ENCODE results near the gene ZNF780B.
A peak's percentile ranks its signal among the peaks of the same experiment; 100 is the strongest.
"Not testable (repeated sequence)": the region's sequence is repeated elsewhere in the genome, so short reads cannot be mapped to it uniquely, and the experiment has no call there.

ZNF780B gene

GRCh38 chr19:40038047-40038446 lies 18.0 kb downstream of the ZNF780B start:
- not testable (repeated sequence) for DNase-seq (ENCODE audit: low spot score)

- DNase-seq (ENCODE audit: low spot score), result no peak
These were observed 20.0 kb downstream of the ZNF780B start for GRCh38 chr19:40035996-40036395.

DNA sequence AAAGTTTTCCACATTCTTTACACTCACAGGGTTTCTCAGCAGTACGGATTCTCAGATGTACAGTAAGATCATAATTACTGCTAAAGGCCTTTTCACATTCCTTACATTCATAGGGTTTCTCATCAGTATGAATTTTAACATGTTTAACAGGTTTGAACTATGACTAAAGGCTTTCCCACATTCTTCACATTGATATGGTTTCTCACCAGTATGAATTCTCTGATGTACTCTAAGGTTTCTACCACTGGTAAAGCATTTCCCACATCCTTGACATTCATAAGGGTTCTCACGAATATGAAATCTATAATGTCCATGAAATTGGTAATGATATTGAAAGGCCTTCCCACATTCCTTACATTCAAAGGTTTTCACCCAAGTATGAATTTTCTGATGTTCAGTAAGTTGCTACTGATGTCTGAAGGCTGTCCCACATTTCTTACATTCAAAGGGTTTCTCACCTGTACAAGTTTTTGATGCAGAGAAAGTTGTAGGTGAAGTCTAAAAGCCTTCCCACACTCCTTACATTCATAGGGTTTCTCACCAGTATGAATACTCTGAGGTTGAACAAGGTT lies 22.0 kb downstream of the ZNF780B start:
- DNase-seq (ENCODE audit: low spot score), result no peak

- no peak for DNase-seq (ENCODE audit: low spot score)
These were observed 29.4 kb downstream of the ZNF780B start for GRCh38 chr19:40026597-40026970.

DNA sequence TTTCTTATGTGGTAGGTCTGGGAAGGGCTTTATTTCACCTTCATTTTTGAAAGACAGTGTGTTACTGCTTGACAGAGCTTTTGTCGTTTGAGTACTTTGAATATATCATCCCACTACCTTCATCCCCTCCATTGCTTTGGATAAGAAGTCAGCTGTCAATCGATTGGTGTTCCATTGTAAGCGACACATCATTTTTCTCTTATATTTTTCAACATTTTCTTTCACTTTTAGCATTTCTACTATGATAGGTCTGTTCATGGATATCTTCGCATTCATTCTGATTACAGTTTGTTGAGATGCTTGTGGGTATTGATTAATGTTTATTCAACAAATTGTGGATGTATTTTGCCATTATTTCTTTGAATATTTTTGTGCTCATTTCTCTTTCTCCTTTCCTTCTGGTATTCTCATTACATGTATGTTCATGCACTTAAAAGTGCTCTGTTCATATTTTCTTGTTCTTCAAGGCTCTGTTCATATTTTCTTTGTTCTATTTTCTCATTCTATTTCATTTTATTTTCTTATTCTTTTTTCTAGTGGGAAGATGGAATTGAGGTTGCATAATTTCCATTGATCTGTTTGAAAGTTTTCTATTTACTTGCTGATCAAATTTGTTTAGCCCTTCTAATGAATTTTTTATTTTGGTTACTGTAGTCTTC lies 30.0 kb downstream of the ZNF780B start:
- no peak for DNase-seq (ENCODE audit: low spot score)

GRCh38 chr19:40023969-40024368 lies 32.1 kb downstream of the ZNF780B start:
- no peak for DNase-seq (ENCODE audit: low spot score)

DNA sequence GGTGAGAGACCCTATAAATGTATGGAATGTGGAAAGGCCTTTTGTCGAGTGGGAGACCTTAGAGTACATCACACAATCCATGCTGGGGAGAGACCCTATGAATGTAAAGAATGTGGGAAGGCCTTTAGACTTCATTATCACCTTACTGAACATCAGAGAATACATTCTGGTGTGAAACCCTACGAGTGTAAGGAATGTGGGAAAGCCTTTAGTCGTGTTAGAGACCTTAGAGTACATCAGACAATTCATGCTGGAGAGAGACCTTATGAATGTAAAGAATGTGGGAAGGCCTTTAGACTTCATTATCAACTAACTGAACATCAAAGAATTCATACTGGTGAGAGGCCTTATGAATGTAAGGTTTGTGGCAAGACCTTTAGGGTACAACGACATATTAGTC lies 42.0 kb downstream of the ZNF780B start:
- no peak for DNase-seq (ENCODE audit: low spot score)

DNA sequence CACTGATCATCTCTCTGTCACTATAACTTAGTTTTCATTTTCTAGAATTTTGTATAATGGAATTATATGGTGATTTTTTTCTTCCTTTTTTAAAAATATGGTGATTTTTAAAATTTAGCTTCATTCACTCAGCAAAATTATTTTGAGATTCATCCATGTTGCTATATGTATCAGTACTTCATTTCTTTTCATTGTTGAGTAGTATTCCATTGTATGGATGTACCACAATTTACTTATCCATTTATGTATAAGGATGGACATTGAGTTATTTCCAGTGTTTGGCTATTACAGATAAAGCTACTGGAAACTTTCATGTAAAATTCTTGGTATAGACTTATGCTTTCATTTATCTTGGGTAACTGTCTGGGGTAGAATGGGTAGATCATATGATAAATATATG lies 46.4 kb downstream of the ZNF780B start:
- no peak for DNase-seq (ENCODE audit: low spot score)

DNA sequence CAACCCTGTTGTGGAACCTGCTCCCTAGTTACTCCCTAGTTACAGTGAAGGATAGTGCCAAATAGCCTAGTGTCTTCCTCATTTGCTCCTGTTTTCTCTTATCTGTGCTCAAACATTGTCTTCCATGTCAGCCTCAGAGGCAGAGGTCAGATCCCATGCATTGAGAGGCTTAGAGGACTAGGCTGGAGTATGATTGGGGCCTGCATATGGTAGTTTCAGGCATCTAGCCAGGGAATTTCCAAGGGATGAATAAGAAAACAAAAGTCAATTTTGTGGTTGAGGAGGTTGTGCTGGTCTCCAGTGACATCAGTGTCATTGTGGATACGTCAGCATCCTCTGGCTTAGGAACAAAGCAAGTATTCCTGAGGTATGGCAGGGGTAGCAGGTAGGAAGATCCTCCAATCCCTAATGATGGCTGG lies 49.7 kb downstream of the ZNF780B start:
- DNase-seq (ENCODE audit: low spot score), result no peak

DNA sequence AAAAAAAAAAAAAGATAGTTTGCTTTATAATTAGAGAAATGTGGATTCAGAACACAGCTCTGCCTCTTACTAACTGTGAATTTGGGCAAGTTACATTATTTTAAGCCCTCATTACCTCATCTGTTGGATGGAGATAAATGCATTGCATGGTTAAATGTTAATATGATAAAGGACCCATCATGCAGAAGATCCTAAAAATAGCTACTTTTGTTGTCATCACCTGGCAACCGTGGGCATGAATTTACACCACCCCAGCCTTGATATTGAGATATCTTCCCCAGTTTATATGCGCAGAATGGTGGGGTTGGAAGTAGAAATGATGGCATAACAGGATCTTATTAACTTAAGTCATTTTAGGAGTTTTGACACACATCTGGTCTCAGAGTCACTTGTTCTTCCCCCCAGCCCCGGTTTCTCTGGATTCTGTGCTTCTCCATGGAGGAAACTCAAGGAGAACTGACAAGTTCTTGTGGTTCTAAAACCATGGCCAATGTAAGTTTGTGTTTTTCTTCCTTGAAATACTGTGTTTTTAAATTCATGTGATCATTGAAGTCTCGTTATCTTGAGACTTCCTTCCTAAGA lies 50.2 kb downstream of the ZNF780B start:
- no peak for DNase-seq (ENCODE audit: low spot score)

DNA sequence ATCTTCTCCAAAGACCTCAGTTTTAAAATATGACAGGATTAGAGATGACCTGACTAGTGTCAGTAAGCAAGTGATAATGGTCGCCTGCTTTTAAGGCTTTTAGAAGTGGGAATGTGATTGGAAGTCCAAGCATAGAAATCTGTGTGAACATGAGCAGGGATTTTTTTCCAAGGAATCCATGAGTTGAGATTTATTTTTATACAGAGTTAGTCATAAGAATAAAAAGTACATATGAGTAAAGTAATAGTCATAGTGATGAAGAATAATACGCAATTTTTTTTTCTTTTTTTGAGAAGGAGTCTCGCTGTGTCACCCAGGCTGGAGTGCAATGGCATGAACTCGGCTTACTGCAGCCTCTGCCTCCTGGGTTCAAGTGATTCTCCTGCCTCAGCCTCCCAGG lies 57.5 kb downstream of the ZNF780B start:
- no peak for DNase-seq (ENCODE audit: low spot score)

- DNase-seq (ENCODE audit: low spot score), result peak; percentile 6
These were observed 58.3 kb downstream of the ZNF780B start for GRCh38 chr19:39997638-39998216.

DNA sequence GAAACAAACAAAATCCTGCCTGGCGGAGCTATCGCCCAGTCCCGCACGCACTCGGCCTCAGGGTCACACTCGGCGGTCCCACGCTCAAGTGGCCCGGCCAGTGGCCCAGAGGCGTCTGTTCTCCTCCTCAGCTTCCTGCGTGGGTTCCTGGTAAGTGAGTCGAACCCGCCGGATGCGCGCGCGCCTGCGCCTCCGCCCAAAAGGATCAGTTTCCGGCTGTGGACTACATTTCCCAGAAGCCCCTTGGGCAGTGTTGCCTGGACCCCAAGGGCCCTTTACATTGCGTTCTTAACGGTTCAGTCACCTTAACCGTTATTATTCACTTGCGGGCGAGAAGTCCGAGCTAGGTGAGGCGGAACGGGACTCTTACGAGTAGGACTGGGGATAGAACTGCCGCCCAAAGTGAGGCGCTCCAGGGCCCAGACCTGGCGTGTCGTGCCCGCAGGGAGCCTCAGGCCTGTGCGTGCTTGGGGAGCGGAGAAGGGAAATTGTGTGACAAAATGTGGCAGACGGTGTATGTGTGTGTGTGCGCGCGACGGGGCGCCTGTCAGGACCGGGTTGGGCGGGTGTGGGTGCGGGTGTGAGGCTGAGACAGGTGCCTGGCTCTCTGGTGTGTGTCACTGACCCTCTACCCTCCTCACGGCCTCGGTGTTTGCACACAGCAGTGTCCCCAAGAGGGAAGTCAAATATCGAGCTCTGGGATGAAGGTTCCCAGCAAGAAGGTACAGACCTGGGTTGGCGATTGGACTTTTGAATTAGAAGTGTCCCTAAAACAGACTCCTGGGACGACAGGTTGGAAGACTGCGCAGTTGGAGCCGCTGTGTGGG lies 59.0 kb downstream of the ZNF780B start, which contains the start of gene ZNF546:
ZNF546 (plus strand) TSS at position 250 of the 827 bp plus-strand sequence. CDS start 1,267 bp downstream, outside the sequence.
- DNase-seq (ENCODE audit: low spot score), result peak; percentile 94

DNA sequence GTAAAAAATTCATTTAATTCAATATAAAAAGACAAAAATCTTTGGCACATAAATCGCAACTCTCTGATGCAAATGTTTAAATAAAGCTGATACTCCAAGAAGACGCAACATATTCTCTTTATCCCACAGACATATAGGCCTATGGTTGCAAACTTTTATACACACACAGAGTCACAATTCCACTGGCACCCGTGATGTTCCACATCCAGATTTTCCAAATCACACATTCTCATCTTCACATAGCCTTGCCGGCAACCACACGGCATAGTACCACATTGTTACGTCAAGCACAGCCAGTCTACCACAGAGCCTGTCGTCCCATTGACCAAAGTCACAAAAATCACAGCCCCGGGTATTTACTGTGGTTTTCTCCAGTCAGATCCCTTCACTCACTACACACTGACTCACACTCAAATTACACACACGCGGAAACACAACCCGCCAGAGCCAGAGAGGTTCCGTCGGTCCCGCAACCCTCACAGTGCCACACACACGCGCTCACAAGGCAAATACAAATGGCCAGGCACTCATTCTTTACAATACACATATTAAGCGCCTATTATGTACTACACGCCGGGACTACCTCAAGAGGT lies 59.7 kb downstream of the ZNF780B start:
- DNase-seq (ENCODE audit: low spot score), result peak; percentile 48

GRCh38 chr19:39995794-39996193 lies 60.2 kb downstream of the ZNF780B start:
- no peak for DNase-seq (ENCODE audit: low spot score)

- DNase-seq (ENCODE audit: low spot score), result no peak
These were observed 61.7 kb downstream of the ZNF780B start for GRCh38 chr19:39994361-39994760.

GRCh38 chr19:39993605-39994004 lies 62.4 kb downstream of the ZNF780B start:
- no peak for DNase-seq (ENCODE audit: low spot score)

DNA sequence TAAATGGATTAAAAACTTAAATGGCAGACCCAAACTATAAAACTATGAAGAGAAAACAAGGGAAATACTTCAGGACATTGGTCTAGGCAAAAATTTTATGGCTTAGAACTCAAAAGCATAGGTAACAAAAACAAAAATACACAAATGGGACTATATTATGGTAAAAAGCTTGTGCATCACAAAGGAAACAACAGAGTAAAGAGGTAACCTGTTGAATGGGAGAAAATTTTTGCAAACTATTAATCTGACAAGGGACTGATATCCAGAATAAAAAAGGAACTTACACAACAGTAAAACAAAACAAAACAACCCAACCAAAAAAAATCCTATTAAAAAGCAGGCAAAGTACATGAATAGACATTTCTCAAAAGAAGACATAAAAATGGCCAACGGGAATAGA lies 68.4 kb downstream of the ZNF780B start:
- no peak for DNase-seq (ENCODE audit: low spot score)

DNA sequence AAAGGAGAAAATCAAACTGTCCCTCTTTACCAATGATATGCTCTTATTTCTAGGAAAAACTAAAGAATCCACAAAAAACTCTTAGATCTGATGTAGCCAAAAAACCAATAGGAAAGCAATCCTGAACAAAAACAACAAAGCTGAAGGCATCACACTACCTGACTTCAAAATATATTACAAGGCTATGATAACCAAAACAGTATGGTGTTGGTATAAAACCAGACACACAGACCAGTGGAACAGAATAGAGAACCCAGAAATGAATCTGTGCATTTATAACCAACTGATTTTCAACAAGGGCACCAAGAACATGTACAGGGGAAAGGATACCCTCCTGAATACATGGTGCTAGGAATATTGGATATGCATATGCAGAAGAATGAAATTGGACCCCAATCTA lies 68.9 kb downstream of the ZNF780B start:
- DNase-seq (ENCODE audit: low spot score), result no peak

- no peak for DNase-seq (ENCODE audit: low spot score)
These were observed 69.4 kb downstream of the ZNF780B start for GRCh38 chr19:39986643-39987042.

GRCh38 chr19:39983695-39984300 lies 72.2 kb downstream of the ZNF780B start:
- DNase-seq (ENCODE audit: low spot score), result no peak

- no peak for DNase-seq (ENCODE audit: low spot score)
These were observed 73.1 kb downstream of the ZNF780B start for GRCh38 chr19:39982883-39983282.
